ENCODE measurements around the gene RASEF. TPM values are rescaled to one million over a fixed set of nuclear protein-coding genes. Genes with fewer than 3 reads are reported as not detected.

Gene RASEF
- total RNA-seq, 3 donors from 2014 or later (not counting 1 experiment from before 2014, with no cell fraction given), result not detected

GRCh38 chr9:83066771-83067170, 3.8 kb upstream of the RASEF start:
- ATAC-seq, result no peak
- H3K27ac Mint-ChIP-seq, result no peak overlapping the region
- DNase-seq, result no peak
- Histone ChIP-seq H3K27ac (ENCODE audit: low read length) (no peak overlapping the region), H3K4me1 (ENCODE audit: control insufficient read depth, insufficient read depth, low read length) (no peaks in the 10 kb centered on the region), H3K27me3 (ENCODE audit: control insufficient read depth, insufficient read depth, low read length) (peaks cover 7% of the 10 kb centered on the region), H3K4me3 (ENCODE audit: low read length) (no peak overlapping the region), H3K36me3 (ENCODE audit: control insufficient read depth, insufficient read depth, low read length) (no peaks in the 10 kb centered on the region), H3K9me3 (ENCODE audit: control insufficient read depth, insufficient read depth, low read length) (no peaks in the 10 kb centered on the region)
- H3K4me3 Mint-ChIP-seq, result no peak overlapping the region
- H3K27me3 Mint-ChIP-seq (ENCODE audit: low read depth in 2 of 2), result peaks cover 15 to 18% of the 10 kb centered on the region in 2 donors
- peaks cover 2 to 5% of the 10 kb centered on the region in 2 donors for H3K9me3 Mint-ChIP-seq
- H3K36me3 Mint-ChIP-seq, result no peaks in the 10 kb centered on the region
- no peaks in the 10 kb centered on the region for H3K4me1 Mint-ChIP-seq
- 85% methylated on average over 3 of the region's 5 CpGs for WGBS (ENCODE audit: insufficient coverage)
- no peak for TF ChIP-seq CTCF (IDR thresholded peaks at IDR 0.05)
- intact Hi-C loops (cut with micrococcal nuclease), result no loop called here

GRCh38 chr9:83065233-83065632, 2.3 kb upstream of the RASEF start:
- Mint-ChIP-seq H3K36me3 (no peaks in the 10 kb centered on the region), H3K27me3 (ENCODE audit: low read depth in 2 of 2) (peaks cover 17 to 34% of the 10 kb centered on the region in 2 donors), H3K27ac (no peak overlapping the region), H3K4me3 (no peak overlapping the region), H3K9me3 (peaks cover under 1 to 3% of the 10 kb centered on the region in 2 donors), H3K4me1 (no peaks in the 10 kb centered on the region)
- H3K27me3 ChIP-seq (ENCODE audit: control insufficient read depth, insufficient read depth, low read length), result peaks cover 7% of the 10 kb centered on the region
- 69% methylated on average over 1 of the region's 1 CpG for WGBS (ENCODE audit: insufficient coverage)
- intact Hi-C loops (cut with micrococcal nuclease), result no loop called here
- no peak for TF ChIP-seq CTCF (IDR thresholded peaks at IDR 0.05)
- H3K4me3 ChIP-seq (ENCODE audit: low read length), result no peak overlapping the region
- no peak for ATAC-seq
- no peaks in the 10 kb centered on the region for H3K4me1 ChIP-seq (ENCODE audit: control insufficient read depth, insufficient read depth, low read length)
- H3K27ac ChIP-seq (ENCODE audit: low read length), result no peak overlapping the region
- H3K9me3 ChIP-seq (ENCODE audit: control insufficient read depth, insufficient read depth, low read length), result no peaks in the 10 kb centered on the region
- no peaks in the 10 kb centered on the region for H3K36me3 ChIP-seq (ENCODE audit: control insufficient read depth, insufficient read depth, low read length)
- no peak for DNase-seq

GRCh38 chr9:83061990-83062650, 822 bp downstream of the RASEF start:
- Mint-ChIP-seq H3K27me3 (ENCODE audit: low read depth in 2 of 2) (peaks cover 17 to 36% of the 10 kb centered on the region in 2 donors), H3K36me3 (no peaks in the 10 kb centered on the region)
- H3K9me3 ChIP-seq (ENCODE audit: control insufficient read depth, insufficient read depth, low read length), result no peaks in the 10 kb centered on the region

More at GRCh38 chr9:83061990-83062650, 822 bp downstream of the RASEF start:
- intact Hi-C loops (cut with micrococcal nuclease), result no loop called here
- H3K4me1 ChIP-seq (ENCODE audit: control insufficient read depth, insufficient read depth, low read length), result no peaks in the 10 kb centered on the region
- DNase-seq (no peak), ATAC-seq (no peak)
- H3K36me3 ChIP-seq (ENCODE audit: control insufficient read depth, insufficient read depth, low read length), result no peaks in the 10 kb centered on the region
- TF ChIP-seq CTCF (IDR thresholded peaks at IDR 0.05), result no peak
- no peak overlapping the region for H3K4me3 Mint-ChIP-seq
- 10% methylated on average over 52 of the region's 53 CpGs for WGBS (ENCODE audit: insufficient coverage)
- no peaks in the 10 kb centered on the region for H3K4me1 Mint-ChIP-seq
- no peak overlapping the region for H3K27ac Mint-ChIP-seq
- H3K27ac ChIP-seq (ENCODE audit: low read length), result no peak overlapping the region
- peaks cover 0 to 4% of the 10 kb centered on the region in 2 donors for H3K9me3 Mint-ChIP-seq
- H3K4me3 ChIP-seq (ENCODE audit: low read length), result no peak overlapping the region
- peaks cover 7% of the 10 kb centered on the region for H3K27me3 ChIP-seq (ENCODE audit: control insufficient read depth, insufficient read depth, low read length)

Measured in natural killer cell (primary cell).